HepG2 (cell line): ENCODE measurements around the gene VIT.

Experiments
- ATAD3A ChIP-seq: sonication (generic); formaldehyde crosslinking; IDR thresholded peaks from 2 replicates; pipeline ENCODE4 v1.4.0; 2020; ENCODE audit warnings: missing genetic modification reagents
- NFE2 ChIP-seq: sonication (generic); formaldehyde crosslinking; IDR thresholded peaks from 2 replicates; pipeline ENCODE4 v1.4.0; 2020; ENCODE audit warnings: missing genetic modification reagents
- SMC3 ChIP-seq: IDR thresholded peaks from 2 replicates; pipeline ENCODE4 v1.6.1; 2011; ENCODE audit warnings: low read length, improper control_type of control experiment
- TOPORS ChIP-seq: sonication (generic); formaldehyde crosslinking; IDR thresholded peaks from 2 replicates; pipeline ENCODE4 v1.8.0; 2023; ENCODE audit warnings: mild to moderate bottlenecking, missing genetic modification reagents
- ZBED4 ChIP-seq: sonication (generic); formaldehyde crosslinking; IDR thresholded peaks from 2 replicates; pipeline ENCODE4 v1.4.0; 2020; ENCODE audit warnings: missing genetic modification reagents, borderline replicate concordance

DNA sequence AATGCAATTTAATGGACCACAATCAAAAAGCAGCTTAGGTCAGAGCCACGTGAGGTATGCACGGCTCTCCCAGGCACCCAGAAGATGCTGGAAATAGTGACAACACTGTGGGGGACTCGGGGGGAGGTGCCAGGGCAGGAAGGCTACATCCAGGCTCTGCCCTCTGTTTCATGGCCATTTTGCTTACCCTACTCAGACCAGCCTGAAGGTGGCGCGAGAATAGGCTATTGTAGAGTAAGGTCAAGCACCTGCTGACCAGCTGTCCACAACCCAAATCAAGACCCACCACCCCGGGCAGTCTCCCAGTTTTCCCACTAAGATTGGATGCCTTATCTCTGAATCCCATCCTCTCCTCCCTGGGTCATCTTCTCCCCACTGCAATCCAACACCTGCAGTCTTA, 115.7 kb downstream of the VIT start:
- TF ChIP-seq NFE2 (no peak), ATAD3A (no peak), ZBED4 (CRISPR knock-in tag) (no peak), SMC3 (no peak), TOPORS (CRISPR knock-in tag) (no peak)
